K562 (cell line): ENCODE results near the gene INPP5D. TPM values are rescaled to one million over a fixed set of nuclear protein-coding genes. Genes with fewer than 3 reads are reported as not detected.

Experiments used
- ATAC-seq: fragments of 200-7000 bp; cut with Tn5 transposase; 3 replicates; pipeline ENCODE4 v1.9.1; 2020; ENCODE audit warnings: moderate library complexity
- BruUV-seq: library from RNA; stranded (reverse); fragments of 400-500 nt; replicated peaks from 2 replicates; lab custom pipeline; 2021; lab: Mats Ljungman, UMichigan
- CTCF ChIA-PET: fragments of 300-600 bp; formaldehyde crosslinking; extraction: SDS; loops from one replicate; lab custom pipeline; 2021; ENCODE audit warnings: low intra/inter-chr PET ratio; lab: Yijun Ruan, JAX
- POLR2A ChIA-PET: fragments of 300-600, 350-650 bp; sonication (Branson Sonifier 250); formaldehyde crosslinking; extraction: SDS; loops from one replicate; lab custom pipeline; 2021; ENCODE audit warnings: antibody characterized with exemption, inconsistent platforms; lab: Yijun Ruan, JAX
- DNase-seq, 4 experiments: peaks; one replicate each; pipeline versions ENCODE4 v3.0.0 to v3.0.0-alpha.2; 2011 to 2018; ENCODE audit warnings: low spot score in 3 of 4, mixed read lengths in 3 of 4; ENCODE audit errors: extremely low read depth in 1 of 4
- FAIRE-seq: peaks from 2 replicates; lab custom pipeline; 2011; peaks lifted over from hg19 to GRCh38; lab: Jason Lieb, UNC
- H2AFZ ChIP-seq: 2 replicates; pipeline ENCODE4 v1.6.0; 2011; ENCODE audit warnings: low read depth, low read length, control low read depth, inconsistent platforms
- H3K27ac ChIP-seq: fragments of 200-600 bp; 3 replicates; pipeline ENCODE4 v1.8.0; 2011; ENCODE audit warnings: low read depth, mild to moderate bottlenecking, control low read depth, inconsistent platforms, low read length, moderate library complexity, mixed read lengths; ENCODE audit errors: extremely low read depth
- H3K27me3 ChIP-seq, 2 experiments: fragments of 300-600 bp in 1 of 2; 2 replicates in 1 of 2; 3 replicates in 1 of 2; pipeline versions ENCODE4 v1.6.0 to v1.8.0; 2011; ENCODE audit warnings: inconsistent platforms in 2 of 2, low read length in 2 of 2, mild to moderate bottlenecking in 1 of 2, mixed read lengths in 1 of 2, moderate library complexity in 1 of 2; ENCODE audit not compliant: control insufficient read depth in 2 of 2, insufficient read depth in 2 of 2
- H3K36me3 ChIP-seq: fragments of 300-600 bp; 3 replicates; pipeline ENCODE4 v1.8.0; 2011; ENCODE audit warnings: mild to moderate bottlenecking, low read length, inconsistent platforms; ENCODE audit not compliant: control insufficient read depth, insufficient read depth
- H3K4me1 ChIP-seq, 2 experiments: fragments of 200-600 bp in 1 of 2; replicated peaks in 1 of 2; 2 replicates in 1 of 2; 3 replicates in 1 of 2; pipeline versions ENCODE4 v1.5.1 to v1.8.0; 2011; ENCODE audit warnings: inconsistent platforms in 2 of 2, low read length in 2 of 2, mild to moderate bottlenecking in 1 of 2, mixed read lengths in 1 of 2, moderate library complexity in 1 of 2; ENCODE audit not compliant: control insufficient read depth in 2 of 2, insufficient read depth in 2 of 2
- H3K4me2 ChIP-seq: 2 replicates; pipeline ENCODE4 v1.6.1; 2011; ENCODE audit warnings: low read length, control low read depth, inconsistent platforms, mixed read lengths; ENCODE audit not compliant: insufficient read depth
- H3K4me3 ChIP-seq: fragments of 200-600 bp; sonication (generic), shearing (Covaris generic); 2 replicates; pipeline ENCODE4 v1.5.1; 2016; ENCODE audit warnings: control low read depth, inconsistent platforms
- H3K79me2 ChIP-seq: fragments of 200-600 bp; 3 replicates; pipeline ENCODE4 v1.8.0; 2011; ENCODE audit warnings: low read length, inconsistent platforms; ENCODE audit not compliant: control insufficient read depth, insufficient read depth
- H3K9ac ChIP-seq, 2 experiments: 2 replicates each; pipeline versions ENCODE4 v1.6.0 to v1.6.1; 2011; ENCODE audit warnings: low read depth in 2 of 2, low read length in 2 of 2, control low read depth in 1 of 2, inconsistent platforms in 1 of 2, mild to moderate bottlenecking in 1 of 2, mixed read lengths in 1 of 2; ENCODE audit not compliant: insufficient read depth in 1 of 2
- H3K9me1 ChIP-seq: one replicate; pipeline ENCODE4 v1.6.0; 2011; ENCODE audit warnings: inconsistent platforms, mild to moderate bottlenecking, low read length, moderate library complexity; ENCODE audit not compliant: control insufficient read depth, insufficient read depth
- H3K9me3 ChIP-seq: replicated peaks from 2 replicates; pipeline ENCODE4 v1.5.1; 2011; ENCODE audit warnings: low read depth, low read length, inconsistent platforms; ENCODE audit not compliant: control insufficient read depth, insufficient read depth
- H4K20me1 ChIP-seq: replicated peaks from 2 replicates; pipeline ENCODE4 v1.6.1; 2011; ENCODE audit warnings: low read length, inconsistent platforms, mixed read lengths; ENCODE audit not compliant: control insufficient read depth, insufficient read depth
- ATF7 ChIP-seq: fragments of 450-650 bp; IDR thresholded peaks from 2 replicates; pipeline ENCODE4 v1.7.1; 2014; ENCODE audit warnings: mild to moderate bottlenecking, moderate library complexity
- BHLHE40 ChIP-seq: IDR thresholded peaks from 2 replicates; pipeline ENCODE4 v1.6.1; 2011; ENCODE audit warnings: low read length, improper control_type of control experiment
- E2F8 ChIP-seq: fragments of 450-650 bp; IDR thresholded peaks from 2 replicates; pipeline ENCODE4 v1.7.1; 2018; ENCODE audit warnings: mild to moderate bottlenecking, low read depth; ENCODE audit not compliant: partially characterized antibody
- FOXK2 ChIP-seq, 2 experiments: fragments of 450-650 bp; IDR thresholded peaks in 1 of 2; conservative IDR thresholded peaks in 1 of 2; 2 replicates each; pipeline ENCODE4 v1.6.1; 2016; ENCODE audit warnings: low read depth in 2 of 2, mild to moderate bottlenecking in 1 of 2
- HNRNPUL1 ChIP-seq: fragments of 200-400 bp; formaldehyde crosslinking; IDR thresholded peaks from 2 replicates; pipeline ENCODE4 v1.6.1; 2017; ENCODE audit warnings: low read length
- MYNN ChIP-seq, 2 experiments: sonication (generic); formaldehyde crosslinking in 1 of 2; IDR thresholded peaks; 2 replicates each; pipeline versions ENCODE4 v1.5.0 to v1.6.1; 2016 to 2020; ENCODE audit warnings: antibody characterized with exemption in 1 of 2, missing genetic modification reagents in 1 of 2
- NCOR1 ChIP-seq: fragments of 450-650 bp; IDR thresholded peaks from 2 replicates; pipeline ENCODE4 v1.6.1; 2016; ENCODE audit warnings: mild to moderate bottlenecking, moderate library complexity
- NONO ChIP-seq, 2 experiments: fragments of 200-400 bp in 1 of 2; fragments of 450-650 bp in 1 of 2; formaldehyde crosslinking in 1 of 2; IDR thresholded peaks; 2 replicates each; pipeline ENCODE4 v1.6.1; 2017; ENCODE audit warnings: low read depth in 2 of 2, mild to moderate bottlenecking in 2 of 2, moderate library complexity in 2 of 2, low read length in 1 of 2
- SMARCA4 ChIP-seq: fragments of 450-650 bp; IDR thresholded peaks from 2 replicates; pipeline ENCODE4 v1.6.1; 2016
- SUPT5H ChIP-seq: fragments of 450-650 bp; IDR thresholded peaks from 2 replicates; pipeline ENCODE4 v1.6.1; 2016
- TCF7L2 ChIP-seq: fragments of 150-350 bp; IDR thresholded peaks from 2 replicates; pipeline ENCODE4 v1.6.1; 2016; ENCODE audit warnings: low read depth, mild to moderate bottlenecking, low read length, moderate library complexity
- ZNF124 ChIP-seq: sonication (generic); formaldehyde crosslinking; IDR thresholded peaks from 2 replicates; pipeline ENCODE4 v1.8.1; 2022; ENCODE audit warnings: missing genetic modification reagents
- WGBS: fragments of 100-300 bp; shearing (Covaris generic); methylation state at CpG from one replicate; pipeline ENCODE4 v1.1.6; 2016; ENCODE audit warnings: low coverage, mixed read lengths; ENCODE audit not compliant: insufficient coverage; ENCODE audit errors: missing lambda C conversion rate; 5-methylcytosine and 5-hydroxymethylcytosine counted together
- in situ Hi-C: fragments of 300-500 bp; cut with MboI; formaldehyde crosslinking; loops from 4 replicates; pipeline ENCODE4 v1.15.0; 2018; ENCODE audit warnings: inconsistent platforms, mixed read lengths
- intact Hi-C: fragments of 100-400 bp; cut with micrococcal nuclease; formaldehyde crosslinking; loops from 2 replicates; pipeline ENCODE4 v1.14.2; 2022
- polyA plus RNA-seq, 8 experiments: library from polyadenylated mRNA; depleted of rRNA in 4 of 8; stranded (reverse) in 5 of 8; unstranded in 3 of 8; fragments of >200 nt; fragmentation: Nextera tagmentation in 2 of 8; fragmentation: Illumina TruSeq in 1 of 8; extraction: Ambion mirVana in 2 of 8; extraction: Trizol in 1 of 8; gene quantifications; 2 replicates each; pipeline versions ENCODE4 v1.2.1 to v1.2.3, GENCODE V29; 2011 to 2014; ENCODE audit warnings: inconsistent platforms in 1 of 8, missing spikeins in 1 of 8
- total RNA-seq, 7 experiments: library from RNA; depleted of rRNA in 6 of 7; stranded (reverse); fragments of >200 nt in 6 of 7; fragmentation: Illumina TruSeq in 2 of 7; extraction: Trizol in 2 of 7; gene quantifications; 2 replicates each; pipeline versions ENCODE4 v1.2.1 to v1.2.3, GENCODE V29; 2011 to 2021; ENCODE audit warnings: low replicate concordance in 1 of 7
- TF ChIP-seq, protein P1 (sequence below): fragments of 450-650 bp; IDR thresholded peaks from 2 replicates; pipeline ENCODE4 v1.6.1; 2018; ENCODE audit not compliant: partially characterized antibody

The INPP5D gene
- total and polyA plus RNA-seq, 9 of the 15 experiments (the other 6 are each of a cell fraction or from before 2014, with no cell fraction given) = 0.55 to 6.2 (median 2.2) TPM

GRCh38 chr2:233225230-233226068 is 165.3 kb downstream of the INPP5D start (continued):
- no peak for TF ChIP-seq HNRNPUL1
- TF ChIP-seq SMARCA4 = peak; percentile 78
- peak; percentile 29 for TF ChIP-seq NCOR1
- no peak for TF ChIP-seq SUPT5H

- Histone ChIP-seq H3K27ac (peak overlapping the region; percentile 45; the same call in 2 of the 3 replicates), H3K36me3 (no peaks in the 10 kb centered on the region), H2AFZ (peak overlapping the region; percentile 80), H3K79me2 (no peaks in the 10 kb centered on the region), H3K4me3 (no peak overlapping the region), H3K4me2 (no peak overlapping the region), H3K9me1 (no peaks in the 10 kb centered on the region), H3K9ac (peak overlapping the region in 1 of 2 experiments; percentile 45; a peak in 1 of 4 replicates), H3K27me3 (no peaks in the 10 kb centered on the region), H3K4me1 (peaks cover 9 to 26% of the 10 kb centered on the region in 2 experiments; a peak in 4 of 5 replicates), H3K9me3 (no peaks in the 10 kb centered on the region; the same call in 1 of the 2 replicates), H4K20me1 (no peaks in the 10 kb centered on the region)
- no TSS peak for BruUV-seq
- intact Hi-C loops = no loop called here
- POLR2A ChIA-PET = no interaction called here
- DNase-seq = no peak
- CTCF ChIA-PET = no interaction called here
- FAIRE-seq = no peak
- ATAC-seq = peak; percentile 62
- WGBS = 38% methylated on average over 2 of the region's 2 CpGs
- in situ Hi-C loops = no loop called here
- TF ChIP-seq, protein P1, sequence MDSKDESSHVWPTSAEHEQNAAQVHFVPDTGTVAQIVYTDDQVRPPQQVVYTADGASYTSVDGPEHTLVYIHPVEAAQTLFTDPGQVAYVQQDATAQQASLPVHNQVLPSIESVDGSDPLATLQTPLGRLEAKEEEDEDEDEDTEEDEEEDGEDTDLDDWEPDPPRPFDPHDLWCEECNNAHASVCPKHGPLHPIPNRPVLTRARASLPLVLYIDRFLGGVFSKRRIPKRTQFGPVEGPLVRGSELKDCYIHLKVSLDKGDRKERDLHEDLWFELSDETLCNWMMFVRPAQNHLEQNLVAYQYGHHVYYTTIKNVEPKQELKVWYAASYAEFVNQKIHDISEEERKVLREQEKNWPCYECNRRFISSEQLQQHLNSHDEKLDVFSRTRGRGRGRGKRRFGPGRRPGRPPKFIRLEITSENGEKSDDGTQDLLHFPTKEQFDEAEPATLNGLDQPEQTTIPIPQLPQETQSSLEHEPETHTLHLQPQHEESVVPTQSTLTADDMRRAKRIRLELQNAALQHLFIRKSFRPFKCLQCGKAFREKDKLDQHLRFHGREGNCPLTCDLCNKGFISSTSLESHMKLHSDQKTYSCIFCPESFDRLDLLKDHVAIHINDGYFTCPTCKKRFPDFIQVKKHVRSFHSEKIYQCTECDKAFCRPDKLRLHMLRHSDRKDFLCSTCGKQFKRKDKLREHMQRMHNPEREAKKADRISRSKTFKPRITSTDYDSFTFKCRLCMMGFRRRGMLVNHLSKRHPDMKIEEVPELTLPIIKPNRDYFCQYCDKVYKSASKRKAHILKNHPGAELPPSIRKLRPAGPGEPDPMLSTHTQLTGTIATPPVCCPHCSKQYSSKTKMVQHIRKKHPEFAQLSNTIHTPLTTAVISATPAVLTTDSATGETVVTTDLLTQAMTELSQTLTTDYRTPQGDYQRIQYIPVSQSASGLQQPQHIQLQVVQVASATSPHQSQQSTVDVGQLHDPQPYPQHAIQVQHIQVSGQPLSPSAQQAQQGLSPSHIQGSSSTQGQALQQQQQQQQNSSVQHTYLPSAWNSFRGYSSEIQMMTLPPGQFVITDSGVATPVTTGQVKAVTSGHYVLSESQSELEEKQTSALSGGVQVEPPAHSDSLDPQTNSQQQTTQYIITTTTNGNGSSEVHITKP = peak; percentile 99
- TF ChIP-seq ATF7 (peak; percentile 95), FOXK2 (conservative IDR thresholded peaks at IDR 0.05 in 1 of 2, IDR thresholded peaks at IDR 0.05 in 1 of 2; ENCODE audit: low read depth in 2 of 2) (peak in 1 of 2 experiments; percentile 94; a peak in 2 of 4 replicates), ZNF124 (CRISPR knock-in tag) (no peak), NONO (IDR thresholded peaks at IDR 0.05; ENCODE audit: low read depth in 2 of 2, low read length in 1 of 2) (peak in 1 of 2 experiments; percentile 83; a peak in 1 of 4 replicates), E2F8 (no peak), TCF7L2 (0 out of 2 replicates have a peak, but pooled peaks have one; percentile 21), BHLHE40 (peak; percentile 20; the same call in 1 of the 2 replicates), MYNN (IDR thresholded peaks at IDR 0.05) (no peak), MYNN (CRISPR knock-in tag; IDR thresholded peaks at IDR 0.05) (no peak)
Measured at GRCh38 chr2:233226511-233227031, 166.4 kb downstream of the INPP5D start.
